ENCODE data around the gene FANCF. TPM values are rescaled to one million over a fixed set of nuclear protein-coding genes. Genes with fewer than 3 reads are reported as not detected.

FANCF gene
- total RNA-seq, 2 experiments from 2014 or later = 7.2 to 7.4 TPM

DNA sequence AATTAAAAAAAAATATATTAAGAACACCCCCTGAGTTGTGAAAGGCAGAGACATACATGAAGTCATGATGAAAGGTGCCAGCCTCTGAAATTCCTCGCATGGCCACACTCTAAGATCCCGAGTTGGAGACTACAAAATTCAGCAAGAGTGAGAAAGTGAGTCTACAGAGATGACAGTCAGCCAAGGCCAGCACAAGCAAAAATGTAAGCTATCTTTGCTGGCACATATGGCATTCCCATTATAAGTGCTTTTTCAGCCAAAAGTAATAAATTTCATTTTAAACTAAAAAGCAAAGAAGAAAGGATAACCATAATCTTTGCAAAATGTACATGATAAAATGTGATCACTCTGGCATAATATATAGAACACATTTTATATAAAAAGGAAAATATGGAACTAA lies 40.6 kb downstream of the FANCF start:
- Histone ChIP-seq H3K27ac (ENCODE audit: low read depth in 1 of 2, low read length in 2 of 2) (no peak overlapping the region), H3K9me3 (ENCODE audit: control insufficient read depth in 1 of 2, insufficient read depth in 1 of 2, low read length in 2 of 2) (no peaks in the 10 kb centered on the region), H3K36me3 (ENCODE audit: insufficient read depth, low read length) (no peaks in the 10 kb centered on the region), H3K4me1 (ENCODE audit: insufficient read depth, low read length) (no peaks in the 10 kb centered on the region), H3K4me3 (ENCODE audit: low read length) (no peak overlapping the region), H3K27me3 (ENCODE audit: control insufficient read depth in 1 of 2, insufficient read depth in 2 of 2, low read length in 2 of 2) (peaks cover 0 to 3% of the 10 kb centered on the region in 2 experiments)
- no peak for DNase-seq
- Mint-ChIP-seq H3K4me3 (no peak overlapping the region), H3K27ac (no peak overlapping the region), H3K36me3 (ENCODE audit: low read depth) (no peaks in the 10 kb centered on the region), H3K27me3 (peaks cover 14% of the 10 kb centered on the region), H3K9me3 (no peaks in the 10 kb centered on the region), H3K4me1 (ENCODE audit: low read depth) (no peaks in the 10 kb centered on the region)
- ATAC-seq (ENCODE audit: poor library complexity) = no peak
- CTCF ChIA-PET = no interaction called here
- POLR2A ChIA-PET = no interaction called here
- intact Hi-C loops (cut with DNase I, micrococcal nuclease) = no loop called here
- TF ChIP-seq, protein P1, sequence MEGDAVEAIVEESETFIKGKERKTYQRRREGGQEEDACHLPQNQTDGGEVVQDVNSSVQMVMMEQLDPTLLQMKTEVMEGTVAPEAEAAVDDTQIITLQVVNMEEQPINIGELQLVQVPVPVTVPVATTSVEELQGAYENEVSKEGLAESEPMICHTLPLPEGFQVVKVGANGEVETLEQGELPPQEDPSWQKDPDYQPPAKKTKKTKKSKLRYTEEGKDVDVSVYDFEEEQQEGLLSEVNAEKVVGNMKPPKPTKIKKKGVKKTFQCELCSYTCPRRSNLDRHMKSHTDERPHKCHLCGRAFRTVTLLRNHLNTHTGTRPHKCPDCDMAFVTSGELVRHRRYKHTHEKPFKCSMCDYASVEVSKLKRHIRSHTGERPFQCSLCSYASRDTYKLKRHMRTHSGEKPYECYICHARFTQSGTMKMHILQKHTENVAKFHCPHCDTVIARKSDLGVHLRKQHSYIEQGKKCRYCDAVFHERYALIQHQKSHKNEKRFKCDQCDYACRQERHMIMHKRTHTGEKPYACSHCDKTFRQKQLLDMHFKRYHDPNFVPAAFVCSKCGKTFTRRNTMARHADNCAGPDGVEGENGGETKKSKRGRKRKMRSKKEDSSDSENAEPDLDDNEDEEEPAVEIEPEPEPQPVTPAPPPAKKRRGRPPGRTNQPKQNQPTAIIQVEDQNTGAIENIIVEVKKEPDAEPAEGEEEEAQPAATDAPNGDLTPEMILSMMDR (IDR thresholded peaks at IDR 0.05) = no peak

DNA sequence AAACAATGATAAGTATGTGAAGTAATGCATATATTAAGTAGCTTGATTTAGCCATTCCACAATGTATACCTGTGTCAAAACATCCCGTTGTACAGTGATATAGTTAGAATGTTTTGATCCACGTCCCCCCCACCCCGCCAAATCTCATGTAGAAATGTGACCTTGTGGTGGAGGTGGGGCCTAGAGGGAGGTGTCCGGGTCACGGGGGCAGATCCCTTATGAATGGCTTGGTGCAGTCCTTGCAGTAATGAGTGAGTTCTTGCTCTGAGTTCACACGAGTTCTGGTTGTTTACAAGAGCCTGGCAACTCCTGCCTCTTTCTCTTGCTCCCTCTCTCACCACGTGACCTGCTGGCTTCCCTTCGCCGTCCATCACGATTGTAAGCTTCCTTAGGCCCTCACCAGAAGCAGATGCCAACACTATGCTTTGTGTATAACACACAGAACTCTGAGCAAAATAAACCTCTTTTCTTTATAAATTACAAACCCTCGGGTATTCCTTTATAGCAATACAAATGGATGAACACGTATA lies 41.6 kb downstream of the FANCF start:
- TF ChIP-seq, protein P1 (IDR thresholded peaks at IDR 0.05) = no peak
- ChIA-PET CTCF (no interaction called here), POLR2A (no interaction called here)
- no peak for DNase-seq
- Histone ChIP-seq H3K4me3 (ENCODE audit: low read length) (no peak overlapping the region), H3K9me3 (ENCODE audit: control insufficient read depth in 1 of 2, insufficient read depth in 1 of 2, low read length in 2 of 2) (no peaks in the 10 kb centered on the region), H3K27ac (ENCODE audit: low read depth in 1 of 2, low read length in 2 of 2) (no peak overlapping the region), H3K36me3 (ENCODE audit: insufficient read depth, low read length) (no peaks in the 10 kb centered on the region), H3K4me1 (ENCODE audit: insufficient read depth, low read length) (no peaks in the 10 kb centered on the region), H3K27me3 (ENCODE audit: control insufficient read depth in 1 of 2, insufficient read depth in 2 of 2, low read length in 2 of 2) (peaks cover 0 to 3% of the 10 kb centered on the region in 2 experiments)
- intact Hi-C loops (cut with DNase I, micrococcal nuclease) = no loop called here
- Mint-ChIP-seq H3K4me1 (ENCODE audit: low read depth) (no peaks in the 10 kb centered on the region), H3K36me3 (ENCODE audit: low read depth) (no peaks in the 10 kb centered on the region), H3K27ac (no peak overlapping the region), H3K27me3 (peaks cover 10% of the 10 kb centered on the region), H3K4me3 (no peak overlapping the region), H3K9me3 (no peaks in the 10 kb centered on the region)
- no peak for ATAC-seq (ENCODE audit: poor library complexity)

- H3K4me1 ChIP-seq (ENCODE audit: insufficient read depth, low read length) = no peaks in the 10 kb centered on the region
- ChIA-PET POLR2A (no interaction called here), CTCF (no interaction called here)
- no peak overlapping the region for H3K27ac ChIP-seq (ENCODE audit: low read depth in 1 of 2, low read length in 2 of 2)
- H3K4me1 Mint-ChIP-seq (ENCODE audit: low read depth) = no peaks in the 10 kb centered on the region
- intact Hi-C loops (cut with DNase I, micrococcal nuclease) = no loop called here
- no peak overlapping the region for H3K4me3 ChIP-seq (ENCODE audit: low read length)
- H3K36me3 Mint-ChIP-seq (ENCODE audit: low read depth) = no peaks in the 10 kb centered on the region
- H3K27me3 Mint-ChIP-seq = peaks cover 8% of the 10 kb centered on the region
- TF ChIP-seq, protein P1 (IDR thresholded peaks at IDR 0.05) = no peak
- no peak overlapping the region for H3K27ac Mint-ChIP-seq
- H3K27me3 ChIP-seq (ENCODE audit: control insufficient read depth in 1 of 2, insufficient read depth in 2 of 2, low read length in 2 of 2) = peaks cover 0 to 3% of the 10 kb centered on the region in 2 experiments
- no peaks in the 10 kb centered on the region for H3K9me3 Mint-ChIP-seq
- H3K4me3 Mint-ChIP-seq = no peak overlapping the region
- DNase-seq (no peak), ATAC-seq (ENCODE audit: poor library complexity) (no peak)
- no peaks in the 10 kb centered on the region for H3K9me3 ChIP-seq (ENCODE audit: control insufficient read depth in 1 of 2, insufficient read depth in 1 of 2, low read length in 2 of 2)
- H3K36me3 ChIP-seq (ENCODE audit: insufficient read depth, low read length) = no peaks in the 10 kb centered on the region
Measured at GRCh38 chr11:22582151-22582410, 43.5 kb downstream of the FANCF start.
